ENCODE measurements around the gene FARP1.
"Not testable (repeated sequence)": the region's sequence is repeated elsewhere in the genome, so short reads cannot be mapped to it uniquely, and the experiment has no call there.

FARP1 gene

GRCh38 chr13:98265692-98266551, 123.0 kb downstream of the FARP1 start:
- no peak for DNase-seq (ENCODE audit: low spot score)

- peak; percentile 26 for DNase-seq (ENCODE audit: low spot score)
Observed at GRCh38 chr13:98267080-98267912, 124.4 kb downstream of the FARP1 start.

DNA sequence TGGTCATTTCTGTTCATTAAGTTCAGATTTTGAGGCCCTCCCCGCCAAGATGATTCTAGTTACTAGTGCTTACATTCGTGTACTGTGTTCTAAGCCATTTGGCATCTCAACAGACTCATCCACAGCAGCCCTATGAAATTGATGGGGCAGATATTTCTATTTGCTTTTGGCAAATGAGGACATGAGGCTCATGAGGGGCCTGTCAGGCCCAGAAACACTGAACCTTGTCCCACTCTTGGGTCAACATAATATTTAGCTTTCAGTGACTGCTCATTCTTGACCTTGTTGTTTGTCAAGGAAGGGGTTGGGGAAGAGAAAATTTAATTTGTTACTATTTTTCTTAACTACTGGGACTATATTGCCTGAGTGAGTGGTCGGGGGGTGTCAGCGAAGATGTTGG, 126.5 kb downstream of the FARP1 start:
- no peak for DNase-seq (ENCODE audit: low spot score)

GRCh38 chr13:98270819-98271218, 127.9 kb downstream of the FARP1 start:
- DNase-seq (ENCODE audit: low spot score) = no peak

DNA sequence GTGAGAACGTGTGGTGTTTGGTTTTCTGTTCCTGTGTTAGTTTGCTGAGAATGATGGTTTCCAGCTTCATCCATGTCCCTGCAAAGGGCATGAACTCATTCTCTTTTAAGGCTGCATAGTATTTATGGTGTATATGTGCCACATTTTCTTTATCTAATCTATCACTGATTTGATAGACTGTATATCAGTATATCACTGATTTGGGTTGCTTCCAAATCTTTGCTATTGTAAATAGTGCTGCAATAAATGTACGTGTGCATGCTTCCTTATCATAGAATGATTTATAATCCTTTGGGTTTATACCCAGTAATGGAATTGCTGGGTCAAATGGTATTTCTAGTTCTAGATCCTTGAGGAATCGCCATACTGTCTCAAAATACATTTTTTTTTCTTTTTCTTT, 128.8 kb downstream of the FARP1 start:
- DNase-seq (ENCODE audit: low spot score) = not testable (repeated sequence)

DNA sequence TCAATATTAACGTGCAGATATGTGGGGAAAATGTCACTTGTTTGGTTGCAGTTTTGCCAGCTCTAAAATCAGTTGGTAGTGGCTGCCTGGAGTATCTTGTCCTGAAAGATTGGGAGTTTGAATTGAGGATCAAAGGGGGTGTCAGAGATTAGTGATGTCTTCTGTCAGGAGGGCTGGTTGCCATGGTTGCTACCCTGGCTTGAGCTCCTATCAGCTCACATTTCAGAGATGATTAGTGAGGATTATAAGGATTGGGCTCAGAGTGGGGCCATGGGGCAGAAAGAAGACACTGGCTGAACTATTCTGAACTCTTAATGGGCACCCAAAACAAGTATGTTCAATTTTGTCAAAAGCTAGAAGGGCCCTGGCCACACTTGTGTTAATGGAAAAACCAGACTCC, 129.7 kb downstream of the FARP1 start:
- DNase-seq (ENCODE audit: low spot score) = no peak

- DNase-seq (ENCODE audit: low spot score) = no peak
Observed at GRCh38 chr13:98273067-98273823, 130.4 kb downstream of the FARP1 start.

GRCh38 chr13:98273824-98274742, 131.2 kb downstream of the FARP1 start:
- no peak for DNase-seq (ENCODE audit: low spot score)

GRCh38 chr13:98274921-98275487, 132.1 kb downstream of the FARP1 start:
- DNase-seq (ENCODE audit: low spot score) = no peak

GRCh38 chr13:98275681-98276171, 132.8 kb downstream of the FARP1 start:
- DNase-seq (ENCODE audit: low spot score) = no peak

DNA sequence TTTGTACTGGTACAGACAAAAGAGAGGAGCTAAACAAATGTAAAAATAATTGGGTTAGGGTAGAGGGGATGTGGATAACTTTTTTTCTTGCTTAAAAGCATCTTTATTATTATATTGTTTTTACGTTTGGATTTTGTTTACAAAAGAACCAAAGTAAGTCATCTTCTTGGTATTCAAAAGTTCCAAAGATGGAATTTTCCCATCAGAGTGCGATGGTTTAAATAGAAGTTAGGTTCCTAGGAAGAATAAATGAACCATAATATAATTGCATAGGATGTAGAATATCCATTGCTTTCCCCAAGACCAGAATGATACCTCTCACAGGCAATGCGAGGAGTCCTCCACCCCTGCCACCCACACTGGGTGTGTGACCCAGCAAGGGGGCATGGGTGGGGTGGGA, 133.6 kb downstream of the FARP1 start:
- DNase-seq (ENCODE audit: low spot score) = no peak

GRCh38 chr13:98278068-98278724, 135.3 kb downstream of the FARP1 start:
- no peak for DNase-seq (ENCODE audit: low spot score)

- no peak for DNase-seq (ENCODE audit: low spot score)
Observed at GRCh38 chr13:98279473-98280175, 136.7 kb downstream of the FARP1 start.

GRCh38 chr13:98280176-98280510, 137.2 kb downstream of the FARP1 start:
- no peak for DNase-seq (ENCODE audit: low spot score)

DNA sequence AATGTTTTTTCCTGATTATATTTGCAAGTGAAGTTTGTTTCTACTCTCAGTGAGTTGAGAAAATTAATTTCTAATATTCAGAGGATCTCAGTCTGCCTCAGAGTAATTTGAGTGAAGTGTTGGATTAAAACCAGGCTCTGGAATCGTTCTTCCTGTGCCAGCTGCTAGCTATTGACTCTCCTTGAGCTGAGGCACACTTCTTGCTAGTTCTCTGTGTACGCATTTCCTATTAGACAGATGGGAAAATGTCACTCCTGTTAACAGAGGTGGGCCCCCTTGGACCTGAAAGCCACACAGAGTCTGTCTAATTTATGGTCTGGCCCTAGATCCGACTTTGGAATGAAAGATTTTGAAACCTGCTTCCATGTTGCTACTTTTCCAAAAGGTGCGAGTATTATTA, 141.8 kb downstream of the FARP1 start:
- DNase-seq (ENCODE audit: low spot score) = no peak

DNA sequence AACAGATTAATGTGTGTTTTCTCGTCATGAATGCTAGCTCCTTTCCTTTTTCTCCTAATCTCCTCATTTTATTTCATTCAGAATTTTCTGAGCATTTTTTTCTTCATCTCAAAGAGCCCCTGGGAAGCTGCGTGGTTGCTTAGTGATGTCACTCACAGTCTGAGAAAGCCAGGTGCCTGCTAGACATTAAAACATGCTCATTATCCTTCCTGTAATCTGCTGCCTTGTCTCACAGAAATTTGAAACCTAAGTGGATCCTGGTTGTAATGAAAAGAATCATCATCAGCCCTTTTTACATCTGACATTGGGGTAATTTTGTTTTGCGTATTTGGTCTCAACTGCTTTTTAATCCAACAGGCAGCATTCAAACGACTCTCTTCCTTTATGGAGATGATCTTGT, 142.4 kb downstream of the FARP1 start:
- DNase-seq (ENCODE audit: low spot score) = no peak

GRCh38 chr13:98285852-98286594, 143.1 kb downstream of the FARP1 start:
- DNase-seq (ENCODE audit: low spot score) = no peak

DNA sequence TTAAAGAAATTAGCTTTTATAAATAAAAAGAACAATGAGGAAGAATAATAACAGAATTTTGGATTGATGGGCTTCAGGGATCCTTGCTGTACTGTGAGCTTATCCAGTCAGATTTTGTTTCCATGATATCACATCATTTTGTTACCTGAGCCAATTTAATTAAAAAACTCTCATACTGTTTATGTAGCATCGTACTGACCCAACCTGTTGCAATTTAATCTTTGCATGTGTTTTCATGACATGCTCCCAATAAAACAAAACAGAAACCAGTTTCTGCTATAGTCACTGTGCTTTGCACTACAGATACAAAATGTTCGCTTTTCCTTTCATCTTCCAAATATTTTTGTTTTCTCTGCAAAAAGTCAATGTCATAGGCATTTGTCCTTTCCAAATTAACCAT, 143.9 kb downstream of the FARP1 start:
- no peak for DNase-seq (ENCODE audit: low spot score)

DNA sequence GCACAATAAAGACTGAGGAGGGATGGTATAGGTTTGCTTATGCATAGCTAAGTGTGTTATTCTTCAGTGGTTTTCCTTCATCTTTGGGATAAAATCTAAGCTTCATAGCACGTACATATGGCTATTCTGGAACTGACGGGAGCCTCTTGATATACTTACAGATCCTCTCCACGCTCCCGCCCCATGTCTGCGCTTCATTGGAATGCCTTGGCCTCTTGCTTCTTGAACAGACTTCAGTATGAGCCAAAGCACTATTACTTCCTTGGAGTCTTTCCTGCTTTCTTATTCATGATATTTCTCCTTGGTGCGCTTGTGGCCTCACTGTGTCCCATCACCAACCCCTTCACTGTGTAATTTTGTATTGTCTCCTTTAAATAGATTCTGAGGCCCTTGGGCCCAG, 145.3 kb downstream of the FARP1 start:
- no peak for DNase-seq (ENCODE audit: low spot score)
